DOHH2 (cell line): ENCODE results near the gene SOX10.

ENCODE experiments used
- EZH2phosphoT487 ChIP-seq: fragments of 200-600 bp; sonication (generic); IDR thresholded peaks from 2 replicates; pipeline ENCODE4 v1.6.1; 2017; ENCODE audit warnings: borderline replicate concordance, mild to moderate bottlenecking, antibody characterized with exemption, low read length, moderate library complexity, mixed read lengths
- TF ChIP-seq, protein P1 (sequence below): fragments of 200-600 bp; sonication (generic); IDR thresholded peaks from one replicate; pipeline ENCODE4 v1.5.1; 2014; ENCODE audit warnings: antibody characterized with exemption, mild to moderate bottlenecking, low read depth, low read length; ENCODE audit not compliant: poor library complexity, severe bottlenecking

DNA sequence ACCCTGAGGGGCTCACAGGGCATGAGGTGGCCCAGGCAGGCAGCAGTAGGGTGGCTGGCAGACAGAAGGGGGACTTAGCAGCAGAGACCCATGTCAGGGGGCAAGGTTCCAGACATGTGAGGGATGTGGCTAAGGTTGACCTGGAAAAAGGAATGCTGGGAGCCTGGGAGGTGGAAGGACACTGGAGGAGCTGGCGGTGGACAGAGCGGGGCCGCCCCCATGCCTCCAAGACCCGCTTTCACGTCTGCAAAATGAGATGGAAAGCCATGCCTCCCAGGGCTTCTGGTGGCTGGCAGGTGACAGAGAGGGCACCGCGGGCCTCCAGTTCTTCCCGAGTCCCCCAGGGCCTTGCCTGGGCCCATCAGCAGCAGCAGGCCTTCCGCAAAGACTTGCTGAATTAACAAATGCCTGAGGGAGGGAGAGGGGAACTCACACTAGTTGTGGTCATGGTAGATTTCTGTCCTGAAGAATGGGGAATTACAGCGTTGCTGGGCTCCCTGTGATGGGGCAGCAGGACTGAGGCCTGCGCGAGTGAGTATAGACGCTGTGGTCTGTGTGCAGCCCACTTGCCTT lies 23.1 kb upstream of the SOX10 start:
- TF ChIP-seq, protein P1, sequence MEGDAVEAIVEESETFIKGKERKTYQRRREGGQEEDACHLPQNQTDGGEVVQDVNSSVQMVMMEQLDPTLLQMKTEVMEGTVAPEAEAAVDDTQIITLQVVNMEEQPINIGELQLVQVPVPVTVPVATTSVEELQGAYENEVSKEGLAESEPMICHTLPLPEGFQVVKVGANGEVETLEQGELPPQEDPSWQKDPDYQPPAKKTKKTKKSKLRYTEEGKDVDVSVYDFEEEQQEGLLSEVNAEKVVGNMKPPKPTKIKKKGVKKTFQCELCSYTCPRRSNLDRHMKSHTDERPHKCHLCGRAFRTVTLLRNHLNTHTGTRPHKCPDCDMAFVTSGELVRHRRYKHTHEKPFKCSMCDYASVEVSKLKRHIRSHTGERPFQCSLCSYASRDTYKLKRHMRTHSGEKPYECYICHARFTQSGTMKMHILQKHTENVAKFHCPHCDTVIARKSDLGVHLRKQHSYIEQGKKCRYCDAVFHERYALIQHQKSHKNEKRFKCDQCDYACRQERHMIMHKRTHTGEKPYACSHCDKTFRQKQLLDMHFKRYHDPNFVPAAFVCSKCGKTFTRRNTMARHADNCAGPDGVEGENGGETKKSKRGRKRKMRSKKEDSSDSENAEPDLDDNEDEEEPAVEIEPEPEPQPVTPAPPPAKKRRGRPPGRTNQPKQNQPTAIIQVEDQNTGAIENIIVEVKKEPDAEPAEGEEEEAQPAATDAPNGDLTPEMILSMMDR, result no peak
- no peak for TF ChIP-seq EZH2phosphoT487
